ENCODE data around the gene CCDC97.

CCDC97 gene

GRCh38 chr19:41321600-41322270 is 11.8 kb downstream of the CCDC97 start:
- peak; percentile 52 for DNase-seq

- no peak for DNase-seq
These were observed 12.5 kb downstream of the CCDC97 start for GRCh38 chr19:41322451-41322850.

- no peak for DNase-seq
These were observed 13.1 kb downstream of the CCDC97 start for GRCh38 chr19:41323023-41323422.

GRCh38 chr19:41323430-41324125 is 13.6 kb downstream of the CCDC97 start:
- peak; percentile 82 for DNase-seq

- DNase-seq: no peak
These were observed 14.3 kb downstream of the CCDC97 start for GRCh38 chr19:41324231-41324702.

- DNase-seq: no peak
These were observed 15.1 kb downstream of the CCDC97 start for GRCh38 chr19:41324921-41325639.

GRCh38 chr19:41325640-41325946 is 15.6 kb downstream of the CCDC97 start:
- DNase-seq: no peak

GRCh38 chr19:41325947-41326706 is 16.2 kb downstream of the CCDC97 start:
- peak; percentile 15 for DNase-seq

- no peak for DNase-seq
These were observed 17.2 kb downstream of the CCDC97 start for GRCh38 chr19:41327076-41327575.

- DNase-seq: no peak
These were observed 17.7 kb downstream of the CCDC97 start for GRCh38 chr19:41327576-41328156.

GRCh38 chr19:41328157-41328841 is 18.3 kb downstream of the CCDC97 start:
- DNase-seq: no peak

GRCh38 chr19:41328842-41329225 is 18.9 kb downstream of the CCDC97 start:
- no peak for DNase-seq

GRCh38 chr19:41330481-41330880 is 20.5 kb downstream of the CCDC97 start:
- no peak for DNase-seq

GRCh38 chr19:41330946-41331678 is 21.1 kb downstream of the CCDC97 start:
- no peak for DNase-seq

GRCh38 chr19:41332000-41332399 is 22.0 kb downstream of the CCDC97 start:
- DNase-seq: no peak

- no peak for DNase-seq
These were observed 22.5 kb downstream of the CCDC97 start for GRCh38 chr19:41332468-41332867.

- no peak for DNase-seq
These were observed 24.8 kb downstream of the CCDC97 start for GRCh38 chr19:41334793-41335192.

- DNase-seq: no peak
These were observed 25.5 kb downstream of the CCDC97 start for GRCh38 chr19:41335467-41335866.

GRCh38 chr19:41339936-41340335 is 30.0 kb downstream of the CCDC97 start:
- peak; percentile 31 for DNase-seq

GRCh38 chr19:41341669-41342490 is 31.9 kb downstream of the CCDC97 start:
- DNase-seq: no peak
